ENCODE data around the gene ETS1. TPM values are rescaled to one million over a fixed set of nuclear protein-coding genes. Genes with fewer than 3 reads are reported as not detected.

ETS1 gene
- total RNA-seq, 1 experiment from 2014 or later: 66.4 TPM

- intact Hi-C loops (cut with micrococcal nuclease; ENCODE audit: unreplicated experiment) (loop anchor here (10.0 kb wide), 1 partner anchor 179 kb away; no protein-coding TSS in a partner anchor), in situ Hi-C loops (cut with HindIII; ENCODE audit: low pct_unique_long_range_greater_than_20kb, low sequenced_read_pairs) (no loop called here)
- ChIA-PET POLR2A (no interaction called here), CTCF (no interaction called here)
- Histone ChIP-seq H3K4me3 (ENCODE audit: low read depth in 2 of 2, low read length in 2 of 2) (no peak overlapping the region), H3K4me1 (ENCODE audit: control insufficient read depth, insufficient read depth, low read length) (peaks cover 17% of the 10 kb centered on the region), H3K36me3 (ENCODE audit: control insufficient read depth, insufficient read depth, low read length) (peaks cover 21% of the 10 kb centered on the region; the same call in 1 of the 2 replicates), H3K27me3 (ENCODE audit: control insufficient read depth, insufficient read depth, low read length) (no peaks in the 10 kb centered on the region), H3K27ac (ENCODE audit: low read length) (no peak overlapping the region), H3K9me3 (ENCODE audit: control insufficient read depth, insufficient read depth, low read depth, low read length) (no peaks in the 10 kb centered on the region)
- ATAC-seq (no peak), DNase-seq (ENCODE audit: low read depth, low spot score) (no peak)
- TF ChIP-seq REST (IDR thresholded peaks at IDR 0.05; ENCODE audit: insufficient read depth in 1 of 2, low read depth in 2 of 2, low read length in 1 of 2) (no peak), TCF7L2 (IDR thresholded peaks at IDR 0.05; ENCODE audit: low read depth, low read length) (no peak), CTCF (IDR thresholded peaks at IDR 0.05) (no peak)
- no TSS peak for BruUV-seq (replicated peaks)
Measured at GRCh38 chr11:128474036-128474874, 113.1 kb downstream of the ETS1 start.

DNA sequence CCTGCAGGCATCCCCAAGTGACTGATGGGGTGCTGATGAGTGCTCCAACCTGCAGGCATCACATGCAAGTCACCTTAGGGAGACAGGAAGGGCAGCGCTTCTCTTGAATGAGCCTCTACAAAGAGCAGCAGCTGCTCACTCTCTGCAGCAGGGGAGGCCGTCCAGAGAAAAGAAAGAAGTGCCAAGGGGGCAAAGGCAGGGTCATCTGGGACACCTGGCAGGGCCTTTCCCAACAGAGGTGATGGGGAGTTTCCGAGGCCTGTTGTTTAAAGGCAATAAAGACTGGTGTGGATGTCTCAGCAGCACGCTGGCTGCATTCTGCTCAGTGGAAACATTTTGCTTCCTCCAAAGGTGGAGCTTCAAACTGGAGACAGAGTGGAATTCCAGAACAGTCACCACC, 113.7 kb downstream of the ETS1 start:
- no peaks in the 10 kb centered on the region for H3K27me3 ChIP-seq (ENCODE audit: control insufficient read depth, insufficient read depth, low read length)
- H3K36me3 ChIP-seq (ENCODE audit: control insufficient read depth, insufficient read depth, low read length): peaks cover 17% of the 10 kb centered on the region; the same call in 1 of the 2 replicates
- DNase-seq (ENCODE audit: low read depth, low spot score) (no peak), ATAC-seq (no peak)
- H3K9me3 ChIP-seq (ENCODE audit: control insufficient read depth, insufficient read depth, low read depth, low read length): no peaks in the 10 kb centered on the region
- peaks cover 18% of the 10 kb centered on the region for H3K4me1 ChIP-seq (ENCODE audit: control insufficient read depth, insufficient read depth, low read length)
- intact Hi-C loops (cut with micrococcal nuclease; ENCODE audit: unreplicated experiment): loop anchor here (10.0 kb wide), 1 partner anchor 179 kb away; no protein-coding TSS in a partner anchor
- TF ChIP-seq SIN3A (IDR thresholded peaks at IDR 0.05; ENCODE audit: borderline replicate concordance, insufficient read depth, low read depth, low read length): no peak
- no peak for TF ChIP-seq CTCF (IDR thresholded peaks at IDR 0.05)
- no peak for TF ChIP-seq REST (IDR thresholded peaks at IDR 0.05; ENCODE audit: insufficient read depth in 1 of 2, low read depth in 2 of 2, low read length in 1 of 2)
- TF ChIP-seq TCF7L2 (IDR thresholded peaks at IDR 0.05; ENCODE audit: low read depth, low read length): no peak
- TF ChIP-seq POLR2AphosphoS5 (IDR thresholded peaks at IDR 0.05; ENCODE audit: low read depth, low read length): no peak
- BruUV-seq (replicated peaks): no TSS peak
- no peak overlapping the region for H3K27ac ChIP-seq (ENCODE audit: low read length)
- ChIA-PET CTCF (no interaction called here), POLR2A (no interaction called here)
- in situ Hi-C loops (cut with HindIII; ENCODE audit: low pct_unique_long_range_greater_than_20kb, low sequenced_read_pairs): no loop called here
- H3K4me3 ChIP-seq (ENCODE audit: low read depth in 2 of 2, low read length in 2 of 2): no peak overlapping the region
